Lower leg skin (tissue), 3 donors: ENCODE data around the gene MAGI3.

Source experiments
- POLR2A ChIP-seq, 2 donors: fragments of 450-650 bp; IDR thresholded peaks; one replicate each; pipeline ENCODE4 v1.6.1; 2016 to 2017; ENCODE audit warnings: antibody characterized with exemption in 2 of 2, mild to moderate bottlenecking in 1 of 2, moderate library complexity in 1 of 2
- TF ChIP-seq, protein P1 (sequence below), 3 donors: fragments of 450-650 bp; IDR thresholded peaks; one replicate each; pipeline ENCODE4 v1.5.1; 2016; ENCODE audit warnings: antibody characterized with exemption in 3 of 3, mild to moderate bottlenecking in 3 of 3, moderate library complexity in 2 of 3

DNA sequence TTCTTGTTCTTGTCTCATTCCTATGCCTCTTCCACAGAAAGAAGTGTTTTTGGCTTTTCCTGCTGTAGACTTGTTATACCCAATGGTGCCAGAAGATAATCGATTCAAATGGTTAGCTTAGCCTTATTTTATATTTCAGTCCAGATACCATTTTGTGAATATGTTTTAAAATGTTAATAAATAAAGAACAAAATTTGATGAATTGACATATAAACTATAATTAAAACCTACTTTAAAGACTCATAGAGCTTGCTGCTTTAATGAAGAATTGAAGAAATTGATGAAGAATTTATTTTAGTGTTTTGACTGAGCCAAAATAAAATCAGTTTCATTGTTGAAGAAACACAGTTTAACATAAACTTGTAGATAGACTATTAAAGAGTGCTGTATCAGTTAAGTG, 152.8 kb downstream of the MAGI3 start:
- TF ChIP-seq, protein P1, sequence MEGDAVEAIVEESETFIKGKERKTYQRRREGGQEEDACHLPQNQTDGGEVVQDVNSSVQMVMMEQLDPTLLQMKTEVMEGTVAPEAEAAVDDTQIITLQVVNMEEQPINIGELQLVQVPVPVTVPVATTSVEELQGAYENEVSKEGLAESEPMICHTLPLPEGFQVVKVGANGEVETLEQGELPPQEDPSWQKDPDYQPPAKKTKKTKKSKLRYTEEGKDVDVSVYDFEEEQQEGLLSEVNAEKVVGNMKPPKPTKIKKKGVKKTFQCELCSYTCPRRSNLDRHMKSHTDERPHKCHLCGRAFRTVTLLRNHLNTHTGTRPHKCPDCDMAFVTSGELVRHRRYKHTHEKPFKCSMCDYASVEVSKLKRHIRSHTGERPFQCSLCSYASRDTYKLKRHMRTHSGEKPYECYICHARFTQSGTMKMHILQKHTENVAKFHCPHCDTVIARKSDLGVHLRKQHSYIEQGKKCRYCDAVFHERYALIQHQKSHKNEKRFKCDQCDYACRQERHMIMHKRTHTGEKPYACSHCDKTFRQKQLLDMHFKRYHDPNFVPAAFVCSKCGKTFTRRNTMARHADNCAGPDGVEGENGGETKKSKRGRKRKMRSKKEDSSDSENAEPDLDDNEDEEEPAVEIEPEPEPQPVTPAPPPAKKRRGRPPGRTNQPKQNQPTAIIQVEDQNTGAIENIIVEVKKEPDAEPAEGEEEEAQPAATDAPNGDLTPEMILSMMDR (IDR thresholded peaks at IDR 0.05), result no peak
- TF ChIP-seq POLR2A (IDR thresholded peaks at IDR 0.05), result no peak
